GM18907 (cell line): ENCODE data around the gene CTAGE4.
"Not testable (repeated sequence)": the region's sequence is repeated elsewhere in the genome, so short reads cannot be mapped to it uniquely, and the experiment has no call there.

Experiments used
- ATAC-seq: cut with Tn5 transposase; IDR thresholded peaks from one replicate; pipeline ENCODE4 v1.9.1; 2021; ENCODE audit warnings: mild to moderate bottlenecking, moderate library complexity; ENCODE audit not compliant: unreplicated experiment

The CTAGE4 gene

GRCh38 chr7:144183166-144183565, at the start of gene CTAGE4:
TSS of gene CTAGE4 (plus strand) at chr7:144183466. CDS start at chr7:144183504, 38 bp downstream.
- not testable (repeated sequence) for ATAC-seq

- ATAC-seq, result no peak
Measured at GRCh38 chr7:144134116-144134515, 49.1 kb upstream of the CTAGE4 start.

GRCh38 chr7:144137501-144137900, 45.8 kb upstream of the CTAGE4 start:
- no peak for ATAC-seq

- ATAC-seq, result no peak
Measured at GRCh38 chr7:144142187-144142586, 41.1 kb upstream of the CTAGE4 start.

GRCh38 chr7:144144426-144144825, 38.8 kb upstream of the CTAGE4 start:
- no peak for ATAC-seq

- no peak for ATAC-seq
Measured at GRCh38 chr7:144148224-144148827, 34.9 kb upstream of the CTAGE4 start.

- no peak for ATAC-seq
Measured at GRCh38 chr7:144158861-144159260, 24.4 kb upstream of the CTAGE4 start.

GRCh38 chr7:144164784-144165183, 18.5 kb upstream of the CTAGE4 start:
- no peak for ATAC-seq

- ATAC-seq, result not testable (repeated sequence)
Measured at GRCh38 chr7:144171594-144172350, 11.5 kb upstream of the CTAGE4 start.

- ATAC-seq, result no peak
Measured at GRCh38 chr7:144174613-144175012, 8.7 kb upstream of the CTAGE4 start.

- peak; percentile 99 for ATAC-seq
Measured at GRCh38 chr7:144178380-144179164, 4.7 kb upstream of the CTAGE4 start.

GRCh38 chr7:144179165-144179479, 4.1 kb upstream of the CTAGE4 start:
- peak; percentile 23 for ATAC-seq

GRCh38 chr7:144187848-144188247, 4.6 kb downstream of the CTAGE4 start:
- ATAC-seq, result not testable (repeated sequence)

- not testable (repeated sequence) for ATAC-seq
Measured at GRCh38 chr7:144188578-144189171, 5.4 kb downstream of the CTAGE4 start.

- not testable (repeated sequence) for ATAC-seq
Measured at GRCh38 chr7:144193782-144194181, 10.5 kb downstream of the CTAGE4 start.

GRCh38 chr7:144194453-144194852, 11.2 kb downstream of the CTAGE4 start:
- ATAC-seq, result not testable (repeated sequence)

GRCh38 chr7:144195212-144195872, 12.1 kb downstream of the CTAGE4 start, which contains the start of gene ARHGEF35:
TSS of gene ARHGEF35 (minus strand) at chr7:144195833. CDS start at chr7:144188383, 7,450 bp downstream.
- peak; percentile 80 for ATAC-seq

- not testable (repeated sequence) for ATAC-seq
Measured at GRCh38 chr7:144198934-144199333, 15.7 kb downstream of the CTAGE4 start.

- ATAC-seq, result peak; percentile 36
Measured at GRCh38 chr7:144201978-144202377, 18.7 kb downstream of the CTAGE4 start.

- ATAC-seq, result not testable (repeated sequence)
Measured at GRCh38 chr7:144203086-144203485, 19.8 kb downstream of the CTAGE4 start.

- ATAC-seq, result not testable (repeated sequence)
Measured at GRCh38 chr7:144205306-144205705, 22.0 kb downstream of the CTAGE4 start.
